Caco-2 (cell line): ENCODE results near the gene RBM20. TPM values are rescaled to one million over a fixed set of nuclear protein-coding genes. Genes with fewer than 3 reads are reported as not detected.
"Not testable (repeated sequence)": the region's sequence is repeated elsewhere in the genome, so short reads cannot be mapped to it uniquely, and the experiment has no call there.

ENCODE experiments used
- BruUV-seq: library from RNA; stranded (reverse); fragments of 400-500 nt; replicated peaks from 2 replicates; lab custom pipeline; 2021; lab: Mats Ljungman, UMichigan
- CTCF ChIA-PET: fragments of 300-600 bp; sonication (Branson Sonifier 250); formaldehyde crosslinking; loops from one replicate; lab custom pipeline; 2022; ENCODE audit warnings: antibody characterized with exemption; lab: Charles Lee
- POLR2A ChIA-PET: fragments of 300-600 bp; sonication (Branson Sonifier 250); formaldehyde crosslinking; loops from one replicate; lab custom pipeline; 2022; ENCODE audit warnings: antibody characterized with exemption; lab: Charles Lee
- DNase-seq, 2 experiments: peaks; one replicate each; pipeline versions ENCODE4 v3.0.0 to v3.0.0-alpha.2; 2020 to 2022
- H3K27me3 ChIP-seq: replicated peaks from 2 replicates; pipeline ENCODE4 v1.6.0; 2011; ENCODE audit warnings: low read length; ENCODE audit not compliant: control insufficient read depth, insufficient read depth
- H3K36me3 ChIP-seq: 2 replicates; pipeline ENCODE4 v1.5.1; 2011; ENCODE audit warnings: low read length; ENCODE audit not compliant: control insufficient read depth, insufficient read depth
- H3K4me1 ChIP-seq: fragments of 250-450 bp; sonication (Bioruptor Pico); 2 replicates; pipeline ENCODE4 v1.5.1; 2020; ENCODE audit warnings: mild to moderate bottlenecking
- H3K4me3 ChIP-seq: 2 replicates; pipeline ENCODE4 v1.5.1; 2011; ENCODE audit warnings: low read depth, mild to moderate bottlenecking, control low read depth, low read length
- H3K9me3 ChIP-seq: fragments of 250-450 bp; sonication (Bioruptor Pico); 2 replicates; pipeline ENCODE4 v1.5.1; 2020; ENCODE audit warnings: mild to moderate bottlenecking, moderate library complexity
- H3K27ac Mint-ChIP-seq: one replicate; pipeline ENCODE4 v1.8.0; 2022; ENCODE audit warnings: mixed read lengths; ENCODE audit not compliant: unreplicated experiment
- H3K27me3 Mint-ChIP-seq: one replicate; pipeline ENCODE4 v1.8.0; 2022; ENCODE audit warnings: mixed read lengths; ENCODE audit not compliant: insufficient read depth, unreplicated experiment
- H3K36me3 Mint-ChIP-seq: one replicate; pipeline ENCODE4 v1.8.0; 2022; ENCODE audit warnings: mild to moderate bottlenecking, mixed read lengths; ENCODE audit not compliant: insufficient read depth, unreplicated experiment
- H3K4me1 Mint-ChIP-seq: one replicate; pipeline ENCODE4 v1.8.0; 2022; ENCODE audit warnings: low read depth, mixed read lengths; ENCODE audit not compliant: unreplicated experiment
- H3K4me3 Mint-ChIP-seq: one replicate; pipeline ENCODE4 v1.8.0; 2022; ENCODE audit warnings: mild to moderate bottlenecking, moderate library complexity, mixed read lengths; ENCODE audit not compliant: unreplicated experiment
- H3K9me3 Mint-ChIP-seq: one replicate; pipeline ENCODE4 v1.8.0; 2022; ENCODE audit warnings: mixed read lengths; ENCODE audit not compliant: unreplicated experiment
- CTCF ChIP-seq, 2 experiments: fragments of 200-600 bp in 1 of 2; IDR thresholded peaks; 1 replicate in 1 of 2; 2 replicates in 1 of 2; pipeline versions ENCODE4 v1.5.1 to v1.8.0; 2011 to 2022; ENCODE audit warnings: antibody characterized with exemption in 1 of 2, control low read depth in 1 of 2, inconsistent platforms in 1 of 2, low read depth in 1 of 2, low read length in 1 of 2, mild to moderate bottlenecking in 1 of 2, moderate library complexity in 1 of 2; ENCODE audit not compliant: insufficient read depth in 1 of 2, severe bottlenecking in 1 of 2, unreplicated experiment in 1 of 2
- intact Hi-C: fragments of 100-400 bp; cut with micrococcal nuclease; formaldehyde crosslinking; loops from one replicate; pipeline ENCODE4 v1.10.0; 2022; ENCODE audit not compliant: unreplicated experiment
- total RNA-seq: library from RNA; stranded (reverse); gene quantifications from 2 replicates; pipeline ENCODE4 v1.2.3, GENCODE V29; 2022

Gene RBM20
- total RNA-seq, 1 experiment from 2014 or later: 0.36 TPM

- H3K27me3 ChIP-seq: no peaks in the 10 kb centered on the region
- no peaks in the 10 kb centered on the region for H3K4me1 Mint-ChIP-seq
- no peak for DNase-seq
- intact Hi-C loops: no loop called here
- no peak for TF ChIP-seq CTCF (IDR thresholded peaks at IDR 0.05; ENCODE audit: insufficient read depth in 1 of 2, low read depth in 1 of 2, low read length in 1 of 2, severe bottlenecking in 1 of 2, unreplicated experiment in 1 of 2)
- no peak overlapping the region for H3K4me3 ChIP-seq
- no peaks in the 10 kb centered on the region for H3K36me3 Mint-ChIP-seq
- POLR2A ChIA-PET: no interaction called here
- H3K9me3 ChIP-seq: no peaks in the 10 kb centered on the region
- no peaks in the 10 kb centered on the region for H3K9me3 Mint-ChIP-seq
- CTCF ChIA-PET: no interaction called here
- no TSS peak for BruUV-seq
- H3K36me3 ChIP-seq: no peaks in the 10 kb centered on the region
- H3K4me1 ChIP-seq: no peaks in the 10 kb centered on the region
- H3K4me3 Mint-ChIP-seq: no peak overlapping the region
- H3K27me3 Mint-ChIP-seq: peaks cover 10% of the 10 kb centered on the region
- no peak overlapping the region for H3K27ac Mint-ChIP-seq
Measured at GRCh38 chr10:110656612-110657011, 12.5 kb downstream of the RBM20 start.

GRCh38 chr10:110657973-110658691 lies 14.0 kb downstream of the RBM20 start:
- POLR2A ChIA-PET: no interaction called here

GRCh38 chr10:110659558-110659957 lies 15.4 kb downstream of the RBM20 start:
- H3K9me3 Mint-ChIP-seq: no peaks in the 10 kb centered on the region
- Histone ChIP-seq H3K27me3 (no peaks in the 10 kb centered on the region), H3K4me3 (no peak overlapping the region), H3K4me1 (no peaks in the 10 kb centered on the region), H3K9me3 (no peaks in the 10 kb centered on the region), H3K36me3 (no peaks in the 10 kb centered on the region)
- H3K4me1 Mint-ChIP-seq: no peaks in the 10 kb centered on the region
- ChIA-PET CTCF (no interaction called here), POLR2A (no interaction called here)
- no peak overlapping the region for H3K27ac Mint-ChIP-seq
- H3K27me3 Mint-ChIP-seq: peaks cover 2% of the 10 kb centered on the region
- no peak overlapping the region for H3K4me3 Mint-ChIP-seq
- no peak for TF ChIP-seq CTCF (IDR thresholded peaks at IDR 0.05; ENCODE audit: insufficient read depth in 1 of 2, low read depth in 1 of 2, low read length in 1 of 2, severe bottlenecking in 1 of 2, unreplicated experiment in 1 of 2)
- no peaks in the 10 kb centered on the region for H3K36me3 Mint-ChIP-seq
- BruUV-seq: no TSS peak
- intact Hi-C loops: no loop called here
- DNase-seq: no peak

More at GRCh38 chr10:110657973-110658691, 14.0 kb downstream of the RBM20 start:
- Mint-ChIP-seq H3K36me3 (no peaks in the 10 kb centered on the region), H3K4me3 (no peak overlapping the region), H3K9me3 (no peaks in the 10 kb centered on the region), H3K27ac (no peak overlapping the region), H3K4me1 (no peaks in the 10 kb centered on the region), H3K27me3 (peaks cover 6% of the 10 kb centered on the region)
- H3K4me3 ChIP-seq: no peak overlapping the region
- intact Hi-C loops: no loop called here
- no peak for TF ChIP-seq CTCF (IDR thresholded peaks at IDR 0.05; ENCODE audit: insufficient read depth in 1 of 2, low read depth in 1 of 2, low read length in 1 of 2, severe bottlenecking in 1 of 2, unreplicated experiment in 1 of 2)
- no peaks in the 10 kb centered on the region for H3K4me1 ChIP-seq
- CTCF ChIA-PET: no interaction called here
- no peaks in the 10 kb centered on the region for H3K27me3 ChIP-seq
- DNase-seq: no peak
- no peaks in the 10 kb centered on the region for H3K36me3 ChIP-seq
- BruUV-seq: no TSS peak
- H3K9me3 ChIP-seq: no peaks in the 10 kb centered on the region

GRCh38 chr10:110660289-110660688 lies 16.2 kb downstream of the RBM20 start:
- POLR2A ChIA-PET, H3K4me1 ChIP-seq, intact Hi-C loops, CTCF ChIA-PET, H3K27me3 ChIP-seq, BruUV-seq, H3K4me1 Mint-ChIP-seq, H3K36me3 Mint-ChIP-seq, H3K27me3 Mint-ChIP-seq, H3K4me3 Mint-ChIP-seq, DNase-seq, H3K9me3 ChIP-seq, H3K4me3 ChIP-seq, H3K36me3 ChIP-seq, H3K27ac Mint-ChIP-seq, H3K9me3 Mint-ChIP-seq: not testable (repeated sequence)
